K562 treated with DMSO at 1 percent for 48 hours (cell line): ENCODE results near the gene ALDH16A1. TPM values are rescaled to one million over a fixed set of nuclear protein-coding genes. Genes with fewer than 3 reads are reported as not detected.

Experiments
- total RNA-seq: library from RNA; unstranded; fragments of 300-600 nt; gene quantifications from 2 replicates; pipeline ENCODE4 v1.2.3, GENCODE V29; 2022; ENCODE audit warnings: low replicate concordance; ENCODE audit errors: extremely low read depth

ALDH16A1 gene
- not detected in 2 replicates for total RNA-seq

DNA sequence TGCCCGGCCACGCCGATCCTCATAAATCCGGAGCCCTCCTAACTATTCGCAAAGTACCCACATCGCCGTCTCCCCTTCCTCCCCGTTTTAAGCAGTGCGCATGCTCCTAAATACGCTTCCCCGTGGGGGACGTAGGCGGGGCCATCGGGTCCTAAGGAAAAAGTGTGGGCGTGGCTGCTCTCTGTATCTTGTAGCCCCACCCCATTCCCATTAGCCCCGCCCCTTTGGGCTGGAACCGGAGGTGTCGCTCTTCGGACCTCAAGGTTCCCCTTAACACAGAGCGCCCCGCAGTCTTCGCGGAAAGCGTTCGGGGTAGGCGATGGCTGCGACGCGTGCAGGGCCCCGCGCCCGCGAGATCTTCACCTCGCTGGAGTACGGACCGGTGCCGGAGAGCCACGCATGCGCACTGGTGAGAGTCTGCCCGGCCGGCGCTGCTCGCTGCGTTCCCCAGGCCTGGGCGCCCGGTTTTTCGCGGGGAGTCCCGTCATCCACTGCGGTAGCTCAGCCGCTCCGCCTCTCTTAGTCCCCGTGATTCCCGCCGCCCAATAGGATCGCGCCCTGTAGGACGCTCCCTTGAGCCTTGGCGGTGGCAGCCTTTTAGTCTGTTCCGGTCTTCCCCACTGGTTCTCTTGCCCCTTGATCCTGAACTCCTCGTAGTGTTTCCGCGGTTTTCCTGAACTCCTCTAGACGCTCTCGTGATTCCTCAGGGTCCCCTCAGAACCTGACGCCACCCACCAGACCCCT, at the start of gene ALDH16A1:
Gene ALDH16A1, plus strand, starts transcription at position 213 of the 744 bp plus-strand sequence. Its CDS starts 107 bp downstream, at position 320.

DNA sequence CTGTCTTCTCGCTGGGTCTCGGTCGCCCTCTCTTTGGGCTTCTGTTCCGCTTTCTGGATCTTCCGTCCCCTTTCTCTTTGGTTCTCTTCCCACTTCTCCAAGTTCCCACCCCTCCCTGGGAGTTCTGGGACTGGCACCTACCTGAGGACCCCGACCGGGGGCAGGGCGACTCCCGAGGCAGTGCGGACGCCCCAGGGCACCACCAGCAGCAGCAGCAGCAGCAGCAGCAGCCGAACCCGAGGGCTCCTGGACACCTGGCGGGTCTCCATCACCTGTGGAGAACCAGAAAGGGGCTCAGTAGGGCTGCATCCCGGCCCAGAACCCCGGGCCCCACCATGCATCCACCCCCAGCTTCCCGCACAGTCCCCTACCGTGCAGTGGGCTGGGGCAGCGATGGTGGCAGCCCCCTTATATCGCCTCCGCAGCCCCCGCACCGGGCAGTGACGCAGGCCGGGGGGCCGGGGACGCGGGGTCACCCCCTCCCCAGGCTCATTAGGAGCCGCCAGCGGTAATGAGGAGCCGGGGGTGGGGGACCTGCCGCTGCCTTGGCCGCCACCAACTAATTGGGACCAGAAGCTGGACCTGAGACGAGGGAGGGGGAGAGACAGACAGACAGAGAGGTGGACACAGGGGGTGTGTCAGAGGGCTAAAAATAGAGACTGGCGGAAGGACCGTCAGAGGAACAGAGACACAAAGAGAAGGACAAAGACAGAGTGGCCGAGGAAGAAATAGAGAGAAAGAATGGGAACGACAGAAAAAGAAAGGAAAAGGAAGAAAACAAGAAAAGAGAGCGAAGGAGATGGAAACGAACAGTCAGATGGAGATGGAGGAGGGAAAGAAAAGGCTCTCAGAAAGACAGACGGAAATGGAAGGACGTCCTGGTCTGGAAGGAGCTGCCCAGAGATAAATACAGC, 29.7 kb upstream of the ALDH16A1 start, which contains the start of gene PTH2:
Gene PTH2, minus strand, starts transcription at position 371 of the 914 bp plus-strand sequence. Its CDS starts 102 bp downstream, at position 269.

DNA sequence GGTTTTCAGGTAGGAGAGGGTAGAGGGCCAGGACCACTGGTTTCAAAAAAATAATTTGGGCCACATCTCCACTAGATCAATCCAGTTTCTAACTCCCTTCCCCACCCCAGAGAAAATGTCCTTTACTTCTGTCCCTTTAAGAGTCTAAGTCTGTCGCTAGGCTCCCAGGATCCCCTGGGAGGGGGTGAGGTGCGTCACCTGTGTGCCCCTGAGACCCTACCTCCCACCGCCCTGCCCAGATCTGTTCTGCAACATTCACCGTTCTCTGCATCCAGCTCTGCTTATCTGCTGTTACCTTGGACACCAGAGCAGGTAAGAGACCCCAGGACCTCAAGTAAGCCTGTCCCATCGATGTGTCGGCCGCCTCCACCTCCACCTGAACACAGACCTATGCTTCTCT, 27.8 kb upstream of the ALDH16A1 start, which contains the start of gene GFY:
Gene GFY, plus strand, starts transcription at position 211 of the 400 bp plus-strand sequence. CDS start 1,043 bp downstream, outside the sequence.

DNA sequence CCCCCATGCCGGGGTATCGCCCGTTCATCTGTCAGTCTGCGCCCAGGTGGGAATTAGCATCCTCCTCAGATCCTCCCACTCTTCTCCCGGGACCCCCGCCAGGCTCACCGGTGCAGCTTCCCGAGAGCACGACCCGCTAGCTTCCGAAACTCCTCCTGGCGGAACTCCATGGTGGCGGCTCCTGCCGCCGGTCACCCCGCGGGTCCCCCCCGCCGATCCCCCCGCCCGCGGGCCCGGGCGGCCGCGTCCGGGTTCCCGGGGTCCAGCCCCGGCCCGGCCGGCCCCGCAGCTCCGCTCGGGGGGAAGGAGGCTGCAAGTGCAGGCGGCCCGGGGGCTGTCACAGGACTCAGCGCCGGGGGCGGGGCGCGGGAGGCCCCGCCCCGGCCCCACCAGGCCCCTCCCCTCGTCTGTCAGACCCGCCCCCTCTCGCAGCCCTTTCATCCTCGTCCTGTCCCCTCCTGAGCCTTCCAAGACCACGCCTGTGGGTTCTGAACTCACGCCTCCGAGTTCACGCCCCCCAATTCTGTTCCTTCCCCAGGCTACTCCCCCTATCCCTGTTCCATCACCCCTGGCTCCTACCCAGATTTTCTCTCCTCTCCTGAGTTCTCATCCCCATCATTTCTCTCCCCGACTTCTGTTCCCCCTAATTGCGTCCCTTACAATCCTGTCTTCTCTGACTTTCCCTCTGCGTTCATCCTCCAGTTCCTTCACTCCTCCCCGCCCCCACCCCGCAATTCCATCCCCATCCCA, 11.6 kb upstream of the ALDH16A1 start, which contains the start of gene SLC17A7:
Gene SLC17A7, minus strand, starts transcription at position 318 of the 750 bp plus-strand sequence. Its CDS starts 148 bp downstream, at position 170.

DNA sequence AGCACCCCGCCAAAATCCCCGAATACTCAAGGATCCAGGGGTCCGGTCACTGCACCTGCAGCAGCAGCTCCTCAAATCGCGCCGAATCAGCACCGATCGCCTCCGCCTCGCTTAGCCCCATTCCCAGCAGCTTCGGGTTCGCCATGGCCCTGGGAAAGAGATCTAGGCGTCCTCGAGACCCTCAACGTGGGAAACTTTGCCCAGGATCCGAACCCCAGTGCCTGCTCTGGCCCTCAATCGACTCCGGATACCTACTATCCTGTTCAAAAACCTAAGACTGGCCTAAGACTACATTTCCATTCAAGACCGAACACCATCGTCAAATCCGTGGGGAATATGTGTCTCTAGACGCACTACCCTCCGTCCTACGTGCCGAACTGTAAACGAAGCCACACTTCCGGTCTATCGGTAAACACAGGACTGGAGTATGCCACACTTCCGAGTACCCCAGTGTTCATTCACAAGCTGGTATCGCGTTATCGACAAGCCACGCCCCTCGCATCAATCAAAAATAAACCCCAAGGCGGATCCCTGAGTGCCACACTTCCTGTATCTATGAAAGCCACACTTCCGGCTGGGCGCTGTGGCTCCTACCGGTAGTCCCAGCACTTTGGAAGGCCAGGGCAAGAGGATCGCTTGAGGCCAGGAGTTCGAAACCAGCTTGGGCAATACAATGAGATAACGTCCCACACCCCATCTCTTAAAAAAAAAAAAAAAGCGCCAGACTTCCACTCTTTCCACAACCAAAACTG, 1.4 kb upstream of the ALDH16A1 start, which contains the start of gene PIH1D1:
Gene PIH1D1, minus strand, starts transcription at position 385 of the 752 bp plus-strand sequence. Its CDS starts 240 bp downstream, at position 145.

DNA sequence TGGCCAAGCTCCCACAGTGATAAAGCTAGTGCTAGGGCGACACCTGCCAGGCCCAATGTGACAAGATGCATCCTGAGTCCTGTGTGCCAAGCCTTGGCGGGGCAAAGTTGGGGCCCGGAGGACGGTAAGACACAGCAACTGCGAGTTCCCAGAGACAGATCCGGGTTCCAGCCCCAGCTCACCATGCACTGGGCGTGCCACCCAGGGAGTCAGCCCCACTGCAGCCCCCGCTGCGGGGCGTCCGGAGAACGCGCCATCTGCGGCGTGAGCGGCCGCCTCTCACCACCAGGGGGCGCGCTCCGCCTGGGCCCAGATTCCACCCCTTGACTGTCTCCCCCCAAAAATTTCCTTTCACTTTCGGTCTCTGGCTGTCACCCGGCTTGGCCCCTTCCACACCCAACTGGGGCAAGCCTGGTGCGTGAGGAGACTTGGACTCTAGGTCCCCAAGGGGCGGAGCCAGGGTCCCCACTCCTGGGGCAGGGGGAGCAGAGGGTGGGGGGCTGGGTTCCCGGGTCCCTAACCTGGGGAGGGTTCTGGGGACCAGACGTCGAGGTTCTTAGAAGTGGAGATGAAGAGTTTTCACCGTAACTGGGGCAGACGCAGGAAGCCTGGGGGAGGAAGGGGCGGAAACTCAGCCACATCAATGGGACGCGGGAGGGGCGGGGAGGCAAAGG, 21.0 kb downstream of the ALDH16A1 start, which contains the start of gene FLT3LG:
Gene FLT3LG, plus strand, starts transcription at position 348 of the 674 bp plus-strand sequence. CDS start 425 bp downstream, outside the sequence.

DNA sequence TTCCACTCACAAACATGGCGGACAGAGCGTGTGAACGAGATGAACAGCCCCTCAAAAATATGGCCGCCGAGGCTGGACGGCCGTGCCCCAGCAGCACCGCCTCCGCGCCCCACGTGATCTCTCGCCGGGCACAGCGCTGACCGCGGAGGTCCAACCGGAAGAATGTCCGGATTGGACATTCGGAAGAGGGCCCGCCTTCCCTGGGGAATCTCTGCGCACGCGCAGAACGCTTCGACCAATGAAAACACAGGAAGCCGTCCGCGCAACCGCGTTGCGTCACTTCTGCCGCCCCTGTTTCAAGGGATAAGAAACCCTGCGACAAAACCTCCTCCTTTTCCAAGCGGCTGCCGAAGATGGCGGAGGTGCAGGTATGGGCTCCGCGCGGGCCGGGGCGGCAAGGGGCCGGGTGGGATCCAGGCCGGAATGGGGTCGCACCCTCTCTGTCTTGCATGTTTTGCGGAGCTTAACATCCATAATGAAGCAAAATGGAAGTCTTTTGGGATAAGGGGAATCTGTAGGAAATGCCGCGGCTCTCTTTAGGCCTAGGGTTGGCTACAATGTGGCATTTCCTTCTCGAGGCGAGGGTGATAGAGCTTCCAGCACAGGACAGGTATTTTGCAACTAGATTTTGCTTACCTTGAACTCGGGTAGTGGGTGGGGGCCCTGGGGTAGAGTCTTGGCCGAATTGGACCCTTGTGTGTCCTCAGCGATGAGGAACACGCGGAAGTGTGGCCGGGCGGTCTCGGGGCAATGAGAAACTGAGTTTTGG, 34.4 kb downstream of the ALDH16A1 start, which contains the start of gene RPL13A:
Gene RPL13A, plus strand, starts transcription at position 332 of the 769 bp plus-strand sequence. Its CDS starts 22 bp downstream, at position 354.

Other genes starting within 250 kb of the ALDH16A1 start
- gene SLC6A16, start 128.0 kb upstream of the ALDH16A1 start, total RNA-seq, result not detected in 2 replicates
- not detected in 2 replicates for gene CD37, start 117.8 kb upstream of the ALDH16A1 start, total RNA-seq
- gene TEAD2, start 90.8 kb upstream of the ALDH16A1 start, total RNA-seq, result not detected in 2 replicates
- not detected in 2 replicates for gene DKKL1, start 89.3 kb upstream of the ALDH16A1 start, total RNA-seq
- not detected in 2 replicates for gene KASH5, start 65.0 kb upstream of the ALDH16A1 start, total RNA-seq
- not detected in 2 replicates for gene PTH2, start 29.8 kb upstream of the ALDH16A1 start, total RNA-seq
- gene GFY, start 27.8 kb upstream of the ALDH16A1 start, total RNA-seq, result not detected in 2 replicates
- gene SLC17A7, start 11.7 kb upstream of the ALDH16A1 start, total RNA-seq, result not detected in 2 replicates
- gene PIH1D1, start 1.4 kb upstream of the ALDH16A1 start, total RNA-seq, result not detected in 2 replicates
- gene FLT3LG, start 21.0 kb downstream of the ALDH16A1 start, total RNA-seq, result not detected in 2 replicates
- gene RPL13A, start 34.4 kb downstream of the ALDH16A1 start, total RNA-seq, result 3,760 and 3,772 TPM in 2 replicates
- gene RPS11, start 43.2 kb downstream of the ALDH16A1 start, total RNA-seq, result 2,330 TPM in 1 of 2 replicates, not detected in the other
- gene FCGRT, start 59.4 kb downstream of the ALDH16A1 start, total RNA-seq, result not detected in 2 replicates
- not detected in 2 replicates for gene RCN3, start 74.8 kb downstream of the ALDH16A1 start, total RNA-seq
- 906 TPM in 1 of 2 replicates, not detected in the other for gene NOSIP, start 127.3 kb downstream of the ALDH16A1 start, total RNA-seq
- not detected in 2 replicates for gene PRRG2, start 128.1 kb downstream of the ALDH16A1 start, total RNA-seq
- gene PRR12, start 138.0 kb downstream of the ALDH16A1 start, total RNA-seq, result not detected in 2 replicates
- gene RRAS, start 186.9 kb downstream of the ALDH16A1 start, total RNA-seq, result not detected in 2 replicates
- not detected in 2 replicates for gene SCAF1, start 189.0 kb downstream of the ALDH16A1 start, total RNA-seq
- gene IRF3, start 212.6 kb downstream of the ALDH16A1 start, total RNA-seq, result not detected in 2 replicates
- not detected in 2 replicates for gene BCL2L12, start 212.7 kb downstream of the ALDH16A1 start, total RNA-seq
- gene PRMT1, start 224.0 kb downstream of the ALDH16A1 start, total RNA-seq, result not detected in 2 replicates
- not detected in 2 replicates for gene ADM5, start 236.4 kb downstream of the ALDH16A1 start, total RNA-seq
- not detected in 2 replicates for gene CPT1C, start 237.9 kb downstream of the ALDH16A1 start, total RNA-seq